ENCODE data around the gene PITX2. TPM values are rescaled to one million over a fixed set of nuclear protein-coding genes. Genes with fewer than 3 reads are reported as not detected.
"Not testable (repeated sequence)": the region's sequence is repeated elsewhere in the genome, so short reads cannot be mapped to it uniquely, and the experiment has no call there.

The PITX2 gene
- total RNA-seq, 1 experiment from 2014 or later: 8.6 TPM

- no peak for DNase-seq (ENCODE audit: low spot score)
Measured at GRCh38 chr4:110611968-110612447, 10.9 kb downstream of the PITX2 start.

GRCh38 chr4:110610940-110611831 lies 11.7 kb downstream of the PITX2 start:
- peak; percentile 61 for DNase-seq (ENCODE audit: low spot score)

- no peak for DNase-seq (ENCODE audit: low spot score)
Measured at GRCh38 chr4:110610620-110610939, 12.3 kb downstream of the PITX2 start.

GRCh38 chr4:110609044-110609750 lies 13.7 kb downstream of the PITX2 start:
- DNase-seq (ENCODE audit: low spot score): peak; percentile 65

- DNase-seq (ENCODE audit: low spot score): no peak
Measured at GRCh38 chr4:110605077-110605476, 17.8 kb downstream of the PITX2 start.

- no peak for DNase-seq (ENCODE audit: low spot score)
Measured at GRCh38 chr4:110602061-110602460, 20.8 kb downstream of the PITX2 start.

GRCh38 chr4:110597582-110597981 lies 25.3 kb downstream of the PITX2 start:
- DNase-seq (ENCODE audit: low spot score): no peak

- no peak for DNase-seq (ENCODE audit: low spot score)
Measured at GRCh38 chr4:110596431-110596830, 26.4 kb downstream of the PITX2 start.

GRCh38 chr4:110595583-110595982 lies 27.3 kb downstream of the PITX2 start:
- DNase-seq (ENCODE audit: low spot score): no peak

- peak; percentile 12 for DNase-seq (ENCODE audit: low spot score)
Measured at GRCh38 chr4:110589297-110589696, 33.6 kb downstream of the PITX2 start.

- no peak for DNase-seq (ENCODE audit: low spot score)
Measured at GRCh38 chr4:110587666-110588285, 35.1 kb downstream of the PITX2 start.

- peak; percentile 55 for DNase-seq (ENCODE audit: low spot score)
Measured at GRCh38 chr4:110586131-110586850, 36.6 kb downstream of the PITX2 start.

- not testable (repeated sequence) for DNase-seq (ENCODE audit: low spot score)
Measured at GRCh38 chr4:110576696-110577095, 46.2 kb downstream of the PITX2 start.

Other genes with a start within 250 kb of the PITX2 start
- gene ENPEP, start 146.9 kb downstream of the PITX2 start, total RNA-seq (2014; rRNA removed; shearing (Covaris generic)): 0.39 and 0.61 TPM in 2 replicates